GM03348 (cell line): ENCODE measurements around the gene RIMS4.
A peak's percentile ranks its signal among the peaks of the same experiment; 100 is the strongest.

Source experiments
- DNase-seq: peaks from one replicate; pipeline ENCODE4 v3.0.0; 2012; ENCODE audit warnings: low spot score

Gene RIMS4

GRCh38 chr20:44810391-44811149 is at the start of gene RIMS4:
Gene RIMS4, minus strand, starts transcription at chr20:44810546. Its CDS starts 275 bp downstream, at chr20:44810271.
- DNase-seq, result peak; percentile 61

DNA sequence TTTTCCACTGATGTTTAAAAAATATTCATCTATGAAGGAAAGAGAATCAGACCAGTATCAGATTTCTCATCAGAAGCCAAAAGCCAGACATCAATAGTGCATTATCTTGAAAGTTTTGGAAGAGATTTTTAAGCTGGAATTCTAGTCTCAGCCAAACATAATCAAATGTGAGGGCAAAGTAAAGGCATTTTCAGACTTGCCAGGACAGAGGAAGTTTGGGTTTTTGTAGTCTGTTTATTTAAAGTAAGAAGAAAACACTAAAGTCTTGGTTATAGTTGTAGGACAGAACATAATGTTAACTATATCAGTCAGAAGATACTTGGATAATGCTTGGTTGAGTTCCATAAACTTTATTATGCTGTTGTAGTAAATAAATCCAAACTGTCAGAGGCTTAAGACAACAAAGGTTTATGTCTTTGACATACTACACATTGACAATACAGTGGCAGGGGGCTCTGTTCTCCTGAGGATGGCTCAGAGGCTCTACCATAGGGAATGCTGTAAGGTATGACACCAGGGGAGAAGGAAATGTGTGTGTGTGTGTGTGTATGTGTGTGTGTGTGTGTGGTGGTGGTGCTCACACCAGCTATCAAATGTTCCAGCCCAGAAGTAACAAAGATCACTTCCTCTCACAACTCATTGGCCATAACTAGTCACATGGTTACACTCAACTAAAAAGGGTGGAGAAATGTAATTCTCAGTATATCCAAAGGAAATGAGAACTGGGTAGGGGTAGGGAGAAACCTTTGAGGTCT is 48.4 kb upstream of the RIMS4 start:
- no peak for DNase-seq

GRCh38 chr20:44856856-44857448 is 46.6 kb upstream of the RIMS4 start:
- DNase-seq, result no peak

DNA sequence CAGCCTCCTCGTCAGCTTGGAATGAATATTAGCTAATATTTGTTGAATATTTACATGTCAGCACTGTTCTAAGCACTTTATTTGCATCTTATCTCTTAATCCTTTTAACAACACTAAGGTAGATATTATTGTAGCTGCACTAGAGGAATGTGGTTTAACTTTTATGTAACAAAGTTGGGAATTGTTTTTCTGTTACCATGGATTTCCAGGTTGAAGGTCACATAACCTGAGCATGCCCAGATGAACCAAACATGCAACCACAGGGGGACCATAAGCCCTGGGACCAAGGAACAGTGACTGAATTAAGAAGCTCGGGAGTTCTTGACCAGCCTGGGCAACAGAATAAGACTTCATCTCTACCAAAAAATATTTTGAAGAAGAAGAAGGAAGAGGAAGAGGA is 46.1 kb upstream of the RIMS4 start:
- DNase-seq, result no peak

GRCh38 chr20:44851545-44851944 is 41.2 kb upstream of the RIMS4 start:
- DNase-seq, result no peak

- DNase-seq, result no peak
Observed at GRCh38 chr20:44850837-44851236, 40.5 kb upstream of the RIMS4 start.

DNA sequence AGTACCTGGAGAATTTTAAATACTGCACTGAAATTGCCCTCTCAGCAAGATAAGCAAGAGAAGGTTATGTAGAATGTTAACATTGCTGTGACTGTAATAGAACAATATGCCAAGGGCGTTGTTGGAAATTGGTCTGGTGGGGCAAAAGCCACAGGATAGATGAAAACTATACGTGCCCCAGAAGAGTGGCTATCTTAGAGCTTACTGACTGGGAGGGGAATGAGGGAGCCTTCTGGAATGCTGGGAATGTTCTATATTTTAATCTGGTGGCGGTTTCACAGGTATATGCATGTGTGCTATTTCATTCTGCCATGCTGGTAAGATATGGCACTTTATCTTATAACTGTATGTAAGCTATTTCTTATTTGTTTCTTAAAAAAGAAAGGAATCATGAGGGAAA is 39.9 kb upstream of the RIMS4 start:
- no peak for DNase-seq

DNA sequence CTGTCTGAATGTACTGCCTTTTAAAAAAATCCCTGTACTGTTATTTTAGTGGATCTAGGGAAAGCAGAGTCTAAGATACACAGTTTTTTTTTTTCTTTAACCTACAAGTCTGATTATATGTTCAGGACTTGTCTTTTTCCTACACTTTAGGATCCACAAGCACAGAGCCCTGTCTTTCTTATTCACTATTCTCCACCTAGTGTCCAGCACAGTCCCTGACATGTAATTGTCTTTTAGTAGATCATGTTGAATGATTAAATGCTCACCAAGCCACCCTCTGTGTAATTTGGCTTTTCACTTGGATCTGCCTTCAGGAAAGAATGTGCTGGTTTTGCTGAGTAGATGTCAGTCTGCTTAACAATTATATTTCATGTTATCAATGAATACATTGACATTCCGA is 39.4 kb upstream of the RIMS4 start:
- DNase-seq, result no peak

DNA sequence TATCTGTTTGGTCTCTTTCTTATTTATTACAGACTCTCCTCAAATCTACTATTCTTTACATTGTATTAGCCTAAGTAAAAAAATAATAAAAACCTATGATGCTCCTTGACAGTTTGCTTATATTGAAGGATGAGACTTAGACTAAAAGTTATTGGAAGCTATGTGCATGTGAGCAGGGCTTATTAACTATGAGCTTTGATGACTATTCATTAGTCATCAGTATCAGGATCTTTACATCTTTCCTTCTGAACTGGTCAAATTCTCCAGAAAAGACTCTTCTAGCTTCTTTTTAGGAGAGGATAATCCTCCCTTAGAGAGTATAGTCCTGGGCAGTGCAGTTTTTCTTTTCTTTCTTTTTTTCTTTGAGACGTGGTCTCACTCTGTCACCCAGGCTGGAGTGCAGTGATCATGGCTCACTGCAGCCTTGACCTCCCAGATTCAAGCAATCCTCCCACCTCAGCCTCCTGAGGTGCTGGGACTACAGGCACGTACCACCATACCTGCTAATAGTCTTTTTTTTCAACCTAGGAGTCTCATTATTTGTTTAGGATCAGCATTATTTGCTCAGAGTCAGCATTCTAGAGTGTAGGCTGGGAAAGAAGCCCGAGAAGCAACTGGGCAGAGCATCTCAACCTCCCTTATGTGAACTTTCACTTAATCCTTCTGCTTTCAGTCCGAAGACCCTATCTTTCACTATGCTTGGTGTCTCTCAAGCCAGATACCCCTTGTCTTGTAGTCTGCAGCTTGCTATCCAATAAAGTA is 38.1 kb upstream of the RIMS4 start:
- no peak for DNase-seq

DNA sequence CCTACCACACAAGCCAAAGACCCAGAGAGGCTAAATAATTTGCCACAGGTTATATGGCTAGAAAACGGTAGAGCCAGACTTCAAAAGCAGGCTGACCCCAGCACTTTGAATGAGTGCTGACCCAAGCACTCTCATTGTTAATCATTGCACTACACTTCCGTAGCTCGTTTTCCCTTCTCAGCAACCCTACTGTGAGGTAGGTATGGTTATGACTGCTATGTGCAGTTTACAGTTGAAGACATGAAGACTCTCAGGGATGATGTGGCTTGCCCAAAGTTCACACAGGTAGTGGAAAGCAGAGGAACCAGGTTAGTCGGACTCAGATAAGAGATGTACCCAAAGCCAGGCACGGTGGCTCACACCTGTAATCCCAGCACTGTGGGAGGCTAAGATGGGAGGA is 33.5 kb upstream of the RIMS4 start:
- DNase-seq, result no peak

- no peak for DNase-seq
Observed at GRCh38 chr20:44841955-44842354, 31.6 kb upstream of the RIMS4 start.

GRCh38 chr20:44840826-44841225 is 30.5 kb upstream of the RIMS4 start:
- no peak for DNase-seq

DNA sequence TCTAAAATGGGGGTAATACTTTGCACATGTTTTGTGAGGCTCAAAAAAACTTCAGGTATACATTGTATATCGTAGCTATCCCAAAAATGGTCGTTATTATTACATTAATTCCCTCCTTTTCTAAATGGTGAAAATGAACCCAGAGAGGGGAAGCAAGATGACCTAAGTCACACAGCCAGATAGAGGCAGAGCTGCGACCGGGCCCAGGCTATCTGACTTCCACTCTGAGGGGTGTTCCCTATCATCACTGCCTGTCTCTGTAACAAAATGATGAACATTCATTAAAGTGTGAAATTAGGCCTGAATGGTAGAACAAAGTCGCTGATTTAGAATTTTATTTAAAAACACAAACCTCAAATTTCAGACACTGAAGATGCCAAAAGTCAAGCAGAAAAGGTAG is 29.1 kb upstream of the RIMS4 start:
- no peak for DNase-seq

GRCh38 chr20:44838521-44838920 is 28.2 kb upstream of the RIMS4 start:
- no peak for DNase-seq

- no peak for DNase-seq
Observed at GRCh38 chr20:44837946-44838345, 27.6 kb upstream of the RIMS4 start.

DNA sequence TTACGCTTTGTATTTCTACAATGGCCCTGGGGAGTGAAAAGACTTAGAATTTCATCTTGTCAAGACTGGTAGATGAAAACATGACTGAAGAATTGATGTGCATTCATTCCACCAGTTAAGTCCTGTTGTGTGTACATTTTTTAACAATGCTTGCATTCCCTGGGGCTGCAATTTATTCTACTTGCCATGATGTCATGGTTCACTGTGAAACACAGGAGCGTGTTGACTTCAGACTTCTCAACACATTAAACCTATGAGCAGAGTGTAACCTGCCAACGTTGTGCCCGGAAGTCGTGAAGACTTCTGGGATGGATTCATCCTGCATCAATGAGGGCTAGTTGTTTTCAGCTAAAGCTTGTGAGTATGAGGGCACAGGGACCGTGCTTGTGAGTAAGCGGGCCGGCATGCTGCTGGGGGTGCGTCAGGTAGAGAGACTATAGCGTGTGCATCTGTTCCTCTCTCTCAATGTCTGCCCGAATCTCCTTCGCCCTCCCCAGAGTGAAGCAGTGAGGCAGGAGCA is 26.3 kb upstream of the RIMS4 start:
- no peak for DNase-seq

DNA sequence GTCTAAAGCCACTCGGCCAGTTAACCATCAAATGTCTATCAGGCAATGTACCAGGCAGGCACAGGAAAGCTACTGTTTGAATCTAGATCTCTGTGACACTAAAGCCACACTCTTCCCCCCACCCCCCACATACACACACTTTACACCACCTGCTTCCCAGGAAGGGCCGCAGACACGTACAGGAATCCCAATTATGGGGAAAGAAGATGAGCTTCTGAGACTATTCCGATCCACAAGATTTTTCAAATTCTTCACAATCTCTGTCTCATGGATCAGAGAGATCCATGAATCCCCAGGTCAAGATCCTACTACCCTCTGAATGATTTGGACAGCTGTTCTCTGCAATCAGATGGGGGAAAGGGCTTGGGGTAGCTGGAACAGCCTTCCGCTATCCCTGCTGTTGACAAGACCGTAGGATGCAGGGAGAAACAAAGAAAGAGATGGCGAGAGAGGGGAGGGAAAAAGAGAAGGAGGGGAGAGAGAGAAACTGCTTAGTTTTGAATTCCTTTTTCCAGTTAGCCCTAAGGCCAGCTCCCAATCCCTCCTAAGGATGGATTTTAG is 25.4 kb upstream of the RIMS4 start:
- no peak for DNase-seq

DNA sequence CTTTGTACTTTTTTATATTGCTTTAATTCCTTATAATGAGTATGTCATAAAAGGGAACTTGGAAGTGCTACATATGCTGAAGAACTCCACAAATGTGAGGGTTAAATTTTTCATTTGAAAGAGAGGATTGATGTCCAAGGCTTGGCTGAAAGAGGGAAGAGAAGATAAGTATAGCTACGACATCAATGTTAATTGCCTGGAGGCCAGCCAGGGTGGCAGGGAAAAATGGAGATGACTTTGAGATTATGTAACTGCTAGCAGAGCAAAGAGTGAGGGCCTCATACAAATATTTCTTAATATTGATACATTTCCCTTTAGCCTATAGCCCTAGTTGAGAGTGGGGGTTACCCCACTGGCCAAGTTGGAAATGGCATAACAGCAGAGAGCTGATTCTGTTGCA is 24.8 kb upstream of the RIMS4 start:
- no peak for DNase-seq

GRCh38 chr20:44834693-44835092 is 24.3 kb upstream of the RIMS4 start:
- DNase-seq, result no peak

- no peak for DNase-seq
Observed at GRCh38 chr20:44833437-44833836, 23.1 kb upstream of the RIMS4 start.

GRCh38 chr20:44832724-44833123 is 22.4 kb upstream of the RIMS4 start:
- DNase-seq, result peak; percentile 24

DNA sequence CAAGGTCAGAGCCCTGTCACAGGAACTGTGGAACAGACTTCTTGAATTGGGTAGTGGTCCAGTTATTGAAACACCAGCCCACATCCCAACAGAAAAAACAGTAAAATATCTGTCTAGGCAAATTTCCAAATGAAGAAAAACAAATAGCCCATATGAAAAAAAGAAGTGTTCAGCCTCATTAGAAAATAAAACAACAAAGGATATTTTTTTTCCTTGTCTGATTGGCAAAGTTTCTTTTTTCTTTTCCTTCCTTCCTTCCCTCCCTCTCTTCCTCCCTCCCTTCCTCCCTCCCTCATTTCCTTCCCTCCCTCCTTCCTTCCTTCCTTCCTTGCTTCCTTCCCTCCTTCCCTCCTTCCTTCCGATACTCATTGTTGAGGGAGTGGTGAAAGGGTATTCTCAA is 20.6 kb upstream of the RIMS4 start:
- no peak for DNase-seq
